ENCODE measurements around the gene LIN54.

LIN54 gene

DNA sequence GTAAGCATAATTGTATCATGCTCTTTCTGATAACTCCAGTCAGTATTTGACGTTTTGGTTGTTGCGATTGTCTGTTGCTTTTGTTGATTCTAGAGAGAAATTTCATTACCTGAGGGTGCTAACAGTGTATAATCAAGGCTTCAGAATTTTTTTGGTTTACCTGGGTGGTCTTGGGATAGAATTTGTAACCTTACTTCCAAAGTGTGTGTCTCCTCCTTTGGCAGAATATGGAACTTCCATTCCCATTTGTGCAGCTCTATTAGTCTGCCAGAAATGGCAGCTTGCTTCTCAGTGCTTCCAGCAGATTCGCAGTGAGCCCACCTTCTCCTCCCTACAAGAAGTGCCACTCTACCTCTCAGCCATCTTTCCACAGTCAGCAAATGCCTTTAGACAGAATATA, 29.6 kb upstream of the LIN54 start:
- no peak for DNase-seq
- no peaks in the 10 kb centered on the region for H3K27me3 ChIP-seq (replicated peaks)
- in situ Hi-C loops (cut with HindIII; ENCODE audit: low pct_ligation_motif_present, low sequenced_read_pairs) = loop anchor here (25.0 kb wide), 1 partner anchor 222 kb away; no protein-coding TSS in a partner anchor
- TF ChIP-seq, protein P1, sequence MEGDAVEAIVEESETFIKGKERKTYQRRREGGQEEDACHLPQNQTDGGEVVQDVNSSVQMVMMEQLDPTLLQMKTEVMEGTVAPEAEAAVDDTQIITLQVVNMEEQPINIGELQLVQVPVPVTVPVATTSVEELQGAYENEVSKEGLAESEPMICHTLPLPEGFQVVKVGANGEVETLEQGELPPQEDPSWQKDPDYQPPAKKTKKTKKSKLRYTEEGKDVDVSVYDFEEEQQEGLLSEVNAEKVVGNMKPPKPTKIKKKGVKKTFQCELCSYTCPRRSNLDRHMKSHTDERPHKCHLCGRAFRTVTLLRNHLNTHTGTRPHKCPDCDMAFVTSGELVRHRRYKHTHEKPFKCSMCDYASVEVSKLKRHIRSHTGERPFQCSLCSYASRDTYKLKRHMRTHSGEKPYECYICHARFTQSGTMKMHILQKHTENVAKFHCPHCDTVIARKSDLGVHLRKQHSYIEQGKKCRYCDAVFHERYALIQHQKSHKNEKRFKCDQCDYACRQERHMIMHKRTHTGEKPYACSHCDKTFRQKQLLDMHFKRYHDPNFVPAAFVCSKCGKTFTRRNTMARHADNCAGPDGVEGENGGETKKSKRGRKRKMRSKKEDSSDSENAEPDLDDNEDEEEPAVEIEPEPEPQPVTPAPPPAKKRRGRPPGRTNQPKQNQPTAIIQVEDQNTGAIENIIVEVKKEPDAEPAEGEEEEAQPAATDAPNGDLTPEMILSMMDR (IDR thresholded peaks at IDR 0.05; ENCODE audit: low read depth, low read length, missing control alignments) = peak; percentile 25
- no peak overlapping the region for H3K4me3 ChIP-seq (ENCODE audit: low read depth, low read length)
- H3K27ac ChIP-seq = no peak overlapping the region
- H3K36me3 ChIP-seq (replicated peaks) = no peaks in the 10 kb centered on the region

DNA sequence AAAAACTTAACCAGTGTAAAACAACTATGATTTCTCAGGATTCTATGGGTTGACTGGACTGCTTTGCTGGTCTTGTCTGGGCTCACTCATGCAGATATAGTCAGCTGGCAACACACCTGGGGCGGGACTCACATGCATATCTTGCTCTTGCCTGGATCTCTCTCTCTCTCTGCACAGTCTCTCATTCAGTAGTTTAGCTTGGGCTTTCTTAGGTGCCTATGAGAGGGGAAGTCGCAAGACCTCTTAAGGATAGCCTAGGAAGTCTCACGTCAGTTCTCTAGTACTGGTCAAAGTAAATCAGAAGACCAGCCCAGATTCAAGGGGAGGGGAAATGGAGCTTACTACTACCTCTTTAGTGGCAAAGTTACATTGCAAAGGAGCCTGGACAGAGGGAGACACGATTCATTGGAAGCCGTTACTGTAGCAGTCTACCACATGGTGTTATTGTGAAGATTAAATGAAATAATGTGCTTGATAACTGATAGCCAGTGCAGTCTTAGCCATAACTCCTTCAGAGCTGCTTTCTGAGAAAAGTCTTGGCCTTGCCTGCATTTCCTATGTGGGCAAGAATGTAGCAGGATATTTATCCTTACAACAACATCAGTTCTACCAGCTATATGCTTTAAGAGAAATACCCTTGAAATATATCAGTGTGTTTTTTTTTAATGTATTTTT, 26.5 kb upstream of the LIN54 start:
- no peak for DNase-seq
- in situ Hi-C loops (cut with HindIII; ENCODE audit: low pct_ligation_motif_present, low sequenced_read_pairs) = loop anchor here (25.0 kb wide), 1 partner anchor 225 kb away; no protein-coding TSS in a partner anchor
- Histone ChIP-seq H3K36me3 (replicated peaks) (no peaks in the 10 kb centered on the region), H3K27ac (no peak overlapping the region), H3K27me3 (replicated peaks) (no peaks in the 10 kb centered on the region), H3K4me3 (ENCODE audit: low read depth, low read length) (no peak overlapping the region)
- TF ChIP-seq, protein P1 (IDR thresholded peaks at IDR 0.05; ENCODE audit: low read depth, low read length, missing control alignments) = no peak

DNA sequence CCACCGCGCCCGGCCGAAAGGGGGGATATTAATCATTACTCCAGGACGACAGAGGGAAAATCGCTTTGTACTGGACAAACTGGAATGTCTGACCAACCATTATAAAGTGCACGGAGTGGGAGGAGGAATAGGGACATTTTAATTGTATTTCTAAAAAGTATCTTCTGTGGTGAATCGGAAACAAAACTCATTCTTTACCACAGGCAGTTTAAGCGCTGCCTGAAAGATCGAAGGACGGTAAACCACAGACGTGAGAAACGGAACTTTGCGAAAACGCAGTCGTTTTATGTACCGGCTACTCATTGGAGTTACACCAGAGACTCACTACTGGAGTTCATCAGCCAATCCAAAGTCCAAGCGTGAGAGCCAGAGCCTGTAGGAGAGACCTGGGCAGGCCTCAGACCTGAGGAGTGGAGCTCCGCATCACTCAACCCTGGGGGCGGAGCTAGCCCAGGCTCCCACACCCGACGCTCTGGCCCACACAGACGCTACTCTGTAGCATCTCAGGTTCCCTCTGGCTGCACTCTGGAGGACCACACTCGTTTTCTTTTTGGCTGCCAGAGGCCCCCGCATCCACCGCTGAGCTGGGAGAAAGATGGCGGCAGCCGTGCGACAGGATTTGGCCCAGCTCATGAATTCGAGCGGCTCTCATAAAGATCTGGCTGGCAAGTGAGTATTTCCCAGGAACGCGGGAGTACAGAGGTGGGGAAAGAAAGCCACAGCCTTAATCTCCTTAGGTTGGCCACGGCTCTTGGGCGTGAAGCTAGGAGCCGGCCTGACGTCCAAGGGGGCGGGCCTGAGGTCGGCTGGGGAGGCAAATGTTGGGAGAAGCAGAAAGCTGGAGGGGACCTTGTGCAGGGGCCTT, 24.2 kb upstream of the LIN54 start, which contains the start of gene COPS4:
COPS4 (plus strand) TSS at position 554 of the 865 bp plus-strand sequence; CDS start at position 596, 42 bp downstream.
- DNase-seq = peak; percentile 100
- Histone ChIP-seq H3K36me3 (replicated peaks) (no peaks in the 10 kb centered on the region), H3K27ac (peak within 1 kb of the TSS; percentile 91), H3K4me3 (ENCODE audit: low read depth, low read length) (peak within 1 kb of the TSS; percentile 94), H3K27me3 (replicated peaks) (no peaks in the 10 kb centered on the region)
- TF ChIP-seq, protein P1 (IDR thresholded peaks at IDR 0.05; ENCODE audit: low read depth, low read length, missing control alignments) = peak; percentile 68
- in situ Hi-C loops (cut with HindIII; ENCODE audit: low pct_ligation_motif_present, low sequenced_read_pairs) = loop anchor here (25.0 kb wide), 1 partner anchor 227 kb away; no protein-coding TSS in a partner anchor

DNA sequence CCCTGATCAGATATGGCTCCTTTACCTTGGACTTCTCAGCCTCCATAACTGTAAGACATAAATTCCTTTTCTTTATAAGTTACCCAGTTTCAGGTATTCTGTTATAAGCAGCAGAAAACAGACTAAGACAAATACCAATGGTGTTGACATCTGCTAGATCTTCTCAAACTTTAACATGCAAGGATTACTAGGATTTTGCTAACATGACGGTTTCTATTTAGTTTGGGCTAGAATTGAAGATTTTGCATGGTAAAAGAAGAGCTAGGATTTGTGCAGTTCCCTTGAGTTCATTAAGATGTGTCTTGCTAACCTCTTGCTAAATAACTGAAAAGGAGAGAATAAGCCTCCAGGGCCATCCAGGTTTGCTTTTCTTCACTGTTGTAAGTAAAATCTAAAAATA, 19.1 kb upstream of the LIN54 start:
- TF ChIP-seq, protein P1 (IDR thresholded peaks at IDR 0.05; ENCODE audit: low read depth, low read length, missing control alignments) = no peak
- H3K4me3 ChIP-seq (ENCODE audit: low read depth, low read length) = no peak overlapping the region
- H3K27me3 ChIP-seq (replicated peaks) = no peaks in the 10 kb centered on the region
- DNase-seq = no peak
- no peak overlapping the region for H3K27ac ChIP-seq
- in situ Hi-C loops (cut with HindIII; ENCODE audit: low pct_ligation_motif_present, low sequenced_read_pairs) = loop anchor here (25.0 kb wide), 1 partner anchor 233 kb away; no protein-coding TSS in a partner anchor
- H3K36me3 ChIP-seq (replicated peaks) = no peaks in the 10 kb centered on the region

DNA sequence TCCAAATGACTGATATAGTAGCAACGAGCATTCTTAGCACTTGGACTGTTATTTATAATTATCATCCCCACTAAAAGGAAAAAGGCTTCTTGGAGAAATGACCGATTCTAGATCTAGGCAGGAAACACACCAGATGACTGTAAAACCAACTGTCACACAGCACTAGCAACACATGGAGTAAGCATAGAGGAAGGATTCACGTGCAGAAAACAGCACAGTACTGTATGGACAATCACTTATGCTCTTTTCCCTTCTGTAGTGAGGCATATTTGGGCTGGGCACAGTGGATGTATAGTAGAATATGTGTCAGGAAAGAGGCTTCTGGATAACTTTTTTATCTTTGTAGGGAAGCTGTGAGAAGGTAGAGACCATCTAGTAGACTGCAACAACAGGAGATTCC, 18.4 kb upstream of the LIN54 start:
- Histone ChIP-seq H3K27me3 (replicated peaks) (no peaks in the 10 kb centered on the region), H3K36me3 (replicated peaks) (no peaks in the 10 kb centered on the region), H3K4me3 (ENCODE audit: low read depth, low read length) (no peak overlapping the region), H3K27ac (no peak overlapping the region)
- DNase-seq = no peak
- TF ChIP-seq, protein P1 (IDR thresholded peaks at IDR 0.05; ENCODE audit: low read depth, low read length, missing control alignments) = no peak
- in situ Hi-C loops (cut with HindIII; ENCODE audit: low pct_ligation_motif_present, low sequenced_read_pairs) = loop anchor here (25.0 kb wide), 1 partner anchor 233 kb away; no protein-coding TSS in a partner anchor

Data from brain microvascular endothelial cell (primary cell).